GM18511 (cell line): ENCODE results near the gene EP400.
"Not testable (repeated sequence)": the region's sequence is repeated elsewhere in the genome, so short reads cannot be mapped to it uniquely, and the experiment has no call there.

Experiments
- ATAC-seq: cut with Tn5 transposase; IDR thresholded peaks from one replicate; pipeline ENCODE4 v1.9.1; 2021; ENCODE audit warnings: mild to moderate bottlenecking, moderate library complexity; ENCODE audit not compliant: unreplicated experiment

Gene EP400

GRCh38 chr12:132040906-132041606 is 91.3 kb downstream of the EP400 start:
- no peak for ATAC-seq

GRCh38 chr12:132043216-132043615 is 93.5 kb downstream of the EP400 start:
- ATAC-seq: no peak

GRCh38 chr12:132043770-132044467 is 94.2 kb downstream of the EP400 start:
- no peak for ATAC-seq

GRCh38 chr12:132044661-132045412 is 95.1 kb downstream of the EP400 start:
- no peak for ATAC-seq

DNA sequence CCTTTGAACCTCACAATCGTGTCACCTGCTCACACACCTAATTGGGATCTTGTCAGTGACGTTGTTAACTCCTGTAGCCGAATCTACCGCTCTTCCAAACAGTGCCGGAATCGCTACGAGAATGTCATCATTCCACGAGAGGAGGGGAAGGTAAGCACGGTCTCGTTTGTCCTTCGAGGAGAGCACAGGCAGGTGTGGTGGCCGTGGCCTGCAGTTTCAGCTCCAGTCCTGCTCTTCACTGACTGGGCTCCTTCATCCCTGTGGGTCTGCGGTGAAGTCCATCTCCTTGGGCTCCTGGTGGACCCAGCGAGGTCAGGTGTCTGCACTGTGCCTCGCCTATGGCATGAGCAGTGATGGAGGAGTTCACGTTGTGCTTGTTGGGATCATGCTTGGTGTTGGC is 96.0 kb downstream of the EP400 start:
- no peak for ATAC-seq

DNA sequence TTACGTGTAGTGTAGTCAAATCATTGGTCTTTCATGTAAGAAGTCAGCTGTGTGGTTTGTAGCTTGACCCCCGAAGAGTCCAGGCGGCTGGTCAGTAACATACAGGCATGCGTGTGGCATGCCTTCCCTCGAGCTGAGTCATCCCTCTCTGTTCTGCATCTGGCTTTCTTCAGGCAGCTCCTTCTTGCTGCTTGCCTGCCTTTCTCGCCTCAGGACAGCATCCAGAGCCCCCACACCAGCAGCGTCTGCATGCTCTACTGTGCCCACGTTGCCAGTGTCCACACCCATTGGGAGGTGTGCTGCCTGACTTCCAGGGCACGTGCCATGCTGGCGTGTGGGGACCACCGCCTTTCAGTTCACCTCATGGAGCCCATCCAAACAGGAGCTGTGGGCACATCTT is 96.8 kb downstream of the EP400 start:
- ATAC-seq: no peak

GRCh38 chr12:132047630-132048029 is 97.9 kb downstream of the EP400 start:
- ATAC-seq: not testable (repeated sequence)

DNA sequence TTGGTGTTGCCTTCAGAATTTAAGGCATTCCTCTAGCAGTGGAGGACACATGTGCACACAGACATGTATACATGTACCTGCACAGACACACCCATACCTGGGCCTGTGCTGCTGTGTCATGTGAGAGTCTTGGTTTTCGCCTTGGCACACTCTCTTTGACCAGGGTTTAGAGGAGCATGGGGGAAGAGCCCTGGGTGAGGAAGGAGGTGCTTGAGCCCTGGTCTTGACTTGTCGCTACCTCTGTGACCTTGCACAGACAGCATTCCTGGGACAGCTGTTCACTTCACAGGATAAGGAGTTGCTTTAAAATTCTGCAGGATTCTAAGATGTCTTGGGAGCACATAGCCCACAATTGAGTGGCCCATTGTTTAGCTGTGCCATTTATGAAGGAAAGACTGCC is 99.7 kb downstream of the EP400 start:
- no peak for ATAC-seq

- no peak for ATAC-seq
These were observed 100.1 kb downstream of the EP400 start for GRCh38 chr12:132049876-132050275.

GRCh38 chr12:132051718-132052117 is 102.0 kb downstream of the EP400 start:
- not testable (repeated sequence) for ATAC-seq

GRCh38 chr12:132052196-132052932 is 102.6 kb downstream of the EP400 start:
- no peak for ATAC-seq

DNA sequence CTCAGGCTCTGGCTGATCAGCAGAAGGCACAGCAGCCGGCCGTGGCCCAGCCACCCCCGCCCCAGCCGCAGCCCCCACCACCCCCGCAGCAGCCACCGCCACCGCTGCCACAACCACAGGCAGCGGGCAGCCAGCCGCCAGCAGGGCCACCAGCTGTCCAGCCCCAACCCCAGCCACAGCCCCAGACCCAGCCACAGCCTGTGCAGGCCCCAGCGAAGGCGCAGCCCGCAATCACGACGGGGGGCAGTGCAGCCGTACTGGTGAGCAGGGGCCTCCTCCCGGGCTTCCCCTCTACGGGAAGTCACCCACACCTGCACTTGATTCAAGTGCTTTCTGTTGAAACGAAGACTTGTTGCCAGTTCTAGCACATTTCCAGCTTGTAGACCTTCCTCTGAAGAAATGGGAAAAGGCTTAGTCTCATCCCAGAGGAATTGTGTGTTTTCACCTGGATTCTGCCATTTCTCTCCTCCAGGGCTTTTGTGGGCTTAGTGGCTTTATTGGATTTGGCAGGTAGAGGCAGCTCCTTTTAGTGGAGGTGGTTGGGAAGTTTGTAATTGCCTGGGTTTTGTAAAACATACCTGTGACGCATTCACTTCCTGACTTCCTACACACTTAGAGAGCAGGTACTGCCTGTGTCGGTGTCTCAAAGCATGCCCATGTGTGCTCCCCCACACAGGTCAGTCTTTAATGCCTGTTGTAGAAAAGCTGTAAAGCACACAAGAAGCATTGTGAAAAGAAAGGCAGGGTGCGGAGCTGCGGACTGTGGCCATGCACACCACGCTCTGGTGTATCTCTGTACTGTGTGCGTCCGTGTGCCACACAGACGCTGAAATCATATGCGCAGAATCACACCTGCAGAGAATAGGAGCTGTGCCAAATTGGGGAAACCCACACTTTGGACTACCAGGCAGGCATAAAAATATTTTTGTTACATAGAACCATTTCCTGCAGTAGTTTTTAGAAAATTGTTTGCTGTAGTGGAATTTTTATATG is 103.9 kb downstream of the EP400 start:
- ATAC-seq: no peak

DNA sequence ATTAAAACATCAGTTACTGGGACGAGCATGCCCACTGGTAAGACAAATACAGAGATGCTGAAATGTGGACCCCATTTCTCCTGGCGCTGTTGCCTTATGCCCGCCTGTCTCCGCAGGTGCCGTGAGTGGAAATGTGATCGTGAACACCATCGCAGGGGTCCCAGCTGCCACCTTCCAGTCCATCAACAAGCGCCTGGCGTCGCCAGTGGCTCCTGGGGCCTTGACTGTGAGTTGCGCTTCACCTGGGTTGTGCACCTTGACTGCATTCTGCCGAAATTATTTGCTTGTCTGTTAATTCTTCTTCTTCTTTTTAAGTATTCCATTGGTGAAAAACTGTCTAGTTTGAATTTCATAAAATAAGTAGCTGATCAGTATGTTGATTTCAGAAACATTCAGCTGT is 105.2 kb downstream of the EP400 start:
- no peak for ATAC-seq

GRCh38 chr12:132055535-132056096 is 105.9 kb downstream of the EP400 start:
- no peak for ATAC-seq

- ATAC-seq: no peak
These were observed 106.6 kb downstream of the EP400 start for GRCh38 chr12:132056320-132056719.

GRCh38 chr12:132056951-132057350 is 107.2 kb downstream of the EP400 start:
- ATAC-seq: no peak

- no peak for ATAC-seq
These were observed 107.9 kb downstream of the EP400 start for GRCh38 chr12:132057691-132058090.

DNA sequence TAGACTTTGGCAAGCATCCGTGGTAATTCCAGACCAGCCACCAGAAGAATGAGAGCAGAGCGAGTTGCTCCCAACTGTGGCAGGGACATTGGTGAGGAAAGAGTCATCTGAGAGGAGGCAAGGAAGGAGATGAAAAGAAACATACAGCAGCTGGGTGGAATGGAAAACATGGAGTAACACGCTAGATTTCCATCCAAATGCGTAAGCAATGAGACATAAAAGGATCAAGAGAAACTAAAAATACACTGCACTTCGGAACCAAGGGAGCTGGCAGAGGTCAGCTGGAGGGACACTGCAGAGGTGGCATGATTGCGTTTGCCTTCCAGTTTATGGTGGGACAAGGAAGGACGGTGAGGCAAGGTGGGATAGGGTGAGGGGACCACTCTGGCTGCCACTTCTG is 111.5 kb downstream of the EP400 start:
- ATAC-seq: no peak

DNA sequence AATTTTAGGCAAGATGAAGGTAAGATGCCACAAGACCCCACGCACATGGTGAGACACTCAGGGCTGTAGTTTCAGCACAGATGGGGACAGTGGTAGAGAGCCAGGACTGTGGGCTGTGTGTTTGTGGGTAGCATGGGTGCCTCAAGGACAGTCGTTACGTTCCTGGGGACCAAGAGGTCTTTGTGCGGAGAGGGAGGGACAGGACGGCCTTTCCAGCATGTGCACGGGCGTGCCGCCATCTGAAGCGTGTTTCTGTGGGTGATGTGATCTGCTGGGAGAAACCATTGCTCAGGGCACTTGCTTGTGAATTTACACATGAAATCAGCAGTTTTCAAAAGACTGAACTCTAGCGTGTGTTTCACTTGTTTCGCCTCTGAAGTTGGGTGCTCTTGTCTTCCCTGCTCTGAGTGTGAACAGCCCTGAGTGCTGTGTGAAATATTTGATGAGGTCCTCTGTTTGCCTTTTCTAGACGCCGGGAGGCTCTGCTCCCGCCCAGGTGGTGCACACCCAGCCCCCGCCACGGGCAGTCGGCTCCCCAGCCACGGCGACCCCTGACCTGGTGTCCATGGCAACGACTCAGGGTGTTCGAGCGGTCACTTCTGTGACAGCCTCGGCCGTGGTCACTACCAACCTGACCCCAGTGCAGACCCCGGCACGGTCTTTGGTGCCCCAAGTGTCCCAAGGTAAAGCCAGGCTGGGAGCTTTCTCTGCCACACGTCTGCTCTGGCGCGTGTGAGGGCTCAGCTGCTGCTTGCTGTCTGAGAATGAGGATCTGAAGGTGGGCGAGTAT is 112.1 kb downstream of the EP400 start:
- ATAC-seq: no peak
